HG02642 (cell line): ENCODE results near the gene RNMT.
A peak's percentile ranks its signal among the peaks of the same experiment; 100 is the strongest.

ENCODE experiments used
- ATAC-seq: cut with Tn5 transposase; IDR thresholded peaks from one replicate; pipeline ENCODE4 v1.9.1; 2021; ENCODE audit warnings: mild to moderate bottlenecking; ENCODE audit not compliant: unreplicated experiment, poor library complexity

Gene RNMT

GRCh38 chr18:13809531-13810255, 83.2 kb downstream of the RNMT start:
- ATAC-seq = no peak

- no peak for ATAC-seq
These were observed 84.5 kb downstream of the RNMT start for GRCh38 chr18:13810950-13811485.

- no peak for ATAC-seq
These were observed 85.5 kb downstream of the RNMT start for GRCh38 chr18:13811993-13812392.

- peak; percentile 85 for ATAC-seq
These were observed 86.9 kb downstream of the RNMT start for GRCh38 chr18:13813271-13813849.
